IPS-NIHi7 (cell line): ENCODE results near the gene SRMS.
"Not testable (repeated sequence)": the region's sequence is repeated elsewhere in the genome, so short reads cannot be mapped to it uniquely, and the experiment has no call there.

Experiments used
- DNase-seq: peaks from one replicate; pipeline ENCODE4 v3.0.0; 2012; ENCODE audit warnings: mixed read lengths; ENCODE audit errors: extremely low spot score

The SRMS gene

GRCh38 chr20:63578224-63579016, 30.9 kb upstream of the SRMS start:
- DNase-seq, result no peak

DNA sequence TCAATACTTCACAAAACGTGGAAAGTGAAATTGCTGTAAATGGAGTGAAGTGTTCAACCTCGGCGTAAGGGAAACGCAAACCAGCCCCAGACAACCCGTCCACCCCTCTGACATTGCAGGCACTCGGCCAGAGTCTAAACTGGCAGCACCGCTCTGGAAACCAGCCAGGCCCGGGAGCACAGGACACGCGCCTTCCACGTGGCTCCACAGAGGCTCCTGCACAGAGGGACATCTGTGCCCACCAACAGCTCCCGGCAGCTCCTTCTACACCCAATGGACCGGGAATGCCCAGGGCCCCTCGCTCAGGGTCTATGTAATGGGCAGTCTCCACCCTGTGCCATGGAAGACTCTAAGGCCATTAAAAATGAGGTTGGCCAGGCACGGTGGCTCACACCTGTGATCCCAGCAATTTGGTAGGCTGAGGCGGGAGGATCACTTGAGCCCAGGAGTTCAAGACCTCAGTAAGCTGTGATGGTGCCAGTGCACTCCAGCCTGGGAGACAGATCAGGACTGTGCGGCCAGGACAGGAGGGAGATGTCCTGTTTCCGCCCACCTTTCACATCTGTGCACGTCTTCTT, 29.9 kb upstream of the SRMS start:
- no peak for DNase-seq

DNA sequence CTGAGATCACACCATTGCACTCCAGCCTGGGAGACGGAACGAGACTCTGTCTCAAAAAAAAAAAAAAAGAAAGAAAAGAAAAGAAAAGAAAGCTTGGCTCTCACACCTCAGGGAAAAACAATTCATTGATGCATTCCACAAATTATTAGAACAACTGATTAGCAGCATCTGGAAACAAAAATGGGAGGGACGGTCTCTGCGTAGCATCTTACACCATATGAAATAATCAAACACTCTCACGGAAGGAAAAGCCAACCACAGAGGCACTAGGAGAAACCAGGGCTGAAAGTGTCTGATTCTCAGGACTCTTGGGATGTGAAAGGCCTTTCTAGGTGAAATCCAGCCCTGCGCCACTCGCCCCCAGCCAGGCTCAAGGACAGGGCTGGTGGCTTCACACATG, 28.8 kb upstream of the SRMS start:
- no peak for DNase-seq

GRCh38 chr20:63574829-63575743, 27.5 kb upstream of the SRMS start:
- no peak for DNase-seq

- DNase-seq, result peak; percentile 87
Observed at GRCh38 chr20:63574156-63574828, 26.7 kb upstream of the SRMS start, which contains the start of gene HELZ2. TSS of gene HELZ2 (minus strand) at chr20:63574239. CDS start at chr20:63572385, 1,854 bp downstream.

DNA sequence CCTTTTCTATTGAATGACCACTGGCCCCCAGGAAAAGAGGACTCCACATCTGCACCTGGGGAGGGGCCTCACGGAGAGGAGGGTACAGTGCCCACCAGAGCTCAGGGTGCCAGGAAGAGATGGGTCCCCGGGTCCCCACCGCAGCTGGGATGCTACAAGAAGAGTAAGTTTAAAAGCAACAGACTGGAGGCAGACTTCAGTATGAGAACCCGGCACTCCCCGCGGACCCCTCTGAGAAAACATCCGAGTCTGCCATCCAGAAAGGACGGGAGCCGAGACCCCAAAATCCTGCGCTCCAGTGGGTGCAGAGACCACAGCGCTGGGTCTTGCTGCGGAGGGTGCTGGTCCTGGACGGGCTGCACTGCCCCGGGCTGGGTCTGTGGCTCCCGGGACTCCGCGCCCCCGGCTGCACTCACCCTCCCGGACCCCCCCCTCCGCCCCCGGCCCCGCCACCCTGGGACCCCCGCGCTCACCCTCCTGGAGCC, 26.1 kb upstream of the SRMS start:
- DNase-seq, result no peak

DNA sequence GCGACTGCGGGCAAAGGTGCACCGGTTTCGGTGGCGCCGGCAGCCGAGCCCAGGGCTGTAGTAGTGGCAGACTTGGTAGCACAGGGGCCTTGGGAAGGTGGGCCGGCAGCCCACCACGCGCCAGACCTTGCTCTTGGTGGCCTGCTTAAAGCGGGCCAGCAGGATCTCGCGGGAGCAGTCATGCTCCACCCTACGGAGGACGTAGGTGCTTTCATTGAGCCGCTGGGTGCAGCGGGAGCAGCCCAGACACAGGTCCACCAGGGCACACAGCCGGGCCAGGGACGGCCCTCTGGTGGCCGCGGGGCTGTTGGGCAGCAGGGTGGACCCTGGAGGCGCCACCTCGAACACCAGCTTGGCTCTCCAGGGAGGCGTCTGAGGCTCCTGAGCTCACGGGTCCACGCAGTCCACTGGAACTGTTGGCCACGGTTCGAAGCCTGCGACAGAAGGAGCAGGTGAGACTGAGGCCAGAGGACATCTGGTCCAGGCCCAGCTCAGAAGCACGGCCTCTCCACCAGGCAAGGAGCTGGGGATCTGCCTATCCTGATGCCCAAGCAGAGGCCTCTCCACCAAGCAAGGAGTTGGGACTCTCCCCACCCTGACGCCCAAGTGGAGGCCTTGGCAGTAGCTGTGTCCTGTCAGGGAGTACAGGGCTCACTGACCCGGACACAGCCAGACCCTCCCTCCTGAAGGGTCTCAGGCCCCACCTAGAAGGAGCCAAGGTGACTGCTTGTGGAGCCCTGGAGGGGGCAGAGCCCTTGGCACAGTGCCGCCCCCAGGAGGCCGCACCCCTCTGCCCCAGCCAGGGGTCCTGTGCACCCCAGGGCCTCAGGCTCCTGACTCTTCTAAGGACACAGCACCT, 25.5 kb upstream of the SRMS start:
- DNase-seq, result no peak

DNA sequence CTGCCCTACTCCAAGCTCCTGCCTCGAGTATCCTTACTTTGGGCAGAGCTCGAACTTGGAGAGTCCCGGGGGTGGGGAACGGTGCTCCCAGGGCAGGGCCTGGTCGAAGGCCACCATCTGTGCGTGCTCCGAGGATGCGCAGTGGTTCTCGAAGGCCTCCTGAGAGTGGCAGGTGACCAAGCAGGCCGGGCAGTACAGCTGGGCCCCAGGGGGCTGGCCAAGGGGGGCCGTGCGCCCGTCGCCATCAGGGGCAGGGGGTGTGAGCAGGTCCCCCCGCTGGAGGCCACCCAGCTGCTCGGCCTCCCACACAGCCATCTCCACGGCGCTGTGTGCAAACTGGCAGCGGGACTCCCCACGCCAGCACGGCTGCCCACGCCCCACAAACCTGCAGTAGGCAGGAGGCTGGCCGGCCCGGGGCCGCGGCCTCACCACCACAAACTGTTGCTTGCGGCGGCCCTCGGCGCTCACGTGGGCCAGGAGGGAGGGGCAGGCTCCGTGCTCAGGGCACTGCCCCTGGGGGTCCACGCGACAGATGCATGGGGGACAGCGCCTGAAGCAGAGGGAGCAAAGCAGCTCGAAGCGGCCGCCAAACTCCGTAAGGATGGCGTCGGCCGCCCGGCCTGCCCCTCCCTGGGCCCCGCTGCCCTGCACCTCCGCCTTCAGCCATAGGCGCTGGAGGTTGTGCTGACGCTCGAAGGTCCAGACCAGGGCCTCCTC, 24.7 kb upstream of the SRMS start:
- DNase-seq, result no peak

DNA sequence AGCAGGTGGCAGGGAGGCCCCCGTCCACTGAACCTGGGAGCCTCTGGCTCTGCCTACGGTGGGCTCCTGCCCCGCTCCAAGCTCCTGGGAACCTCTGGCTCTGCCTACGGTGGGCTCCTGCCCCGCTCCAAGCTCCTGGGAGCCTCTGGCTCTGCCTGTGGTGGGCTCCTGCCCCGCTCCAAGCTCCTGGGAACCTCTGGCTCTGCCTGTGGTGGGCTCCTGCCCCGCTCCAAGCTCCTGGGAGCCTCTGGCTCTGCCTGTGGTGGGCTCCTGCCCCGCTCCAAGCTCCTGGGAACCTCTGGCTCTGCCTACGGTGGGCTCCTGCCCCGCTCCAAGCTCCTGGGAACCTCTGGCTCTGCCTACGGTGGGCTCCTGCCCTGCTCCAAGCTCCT, 23.5 kb upstream of the SRMS start:
- DNase-seq, result not testable (repeated sequence)

- DNase-seq, result no peak
Observed at GRCh38 chr20:63570281-63571086, 22.9 kb upstream of the SRMS start.

DNA sequence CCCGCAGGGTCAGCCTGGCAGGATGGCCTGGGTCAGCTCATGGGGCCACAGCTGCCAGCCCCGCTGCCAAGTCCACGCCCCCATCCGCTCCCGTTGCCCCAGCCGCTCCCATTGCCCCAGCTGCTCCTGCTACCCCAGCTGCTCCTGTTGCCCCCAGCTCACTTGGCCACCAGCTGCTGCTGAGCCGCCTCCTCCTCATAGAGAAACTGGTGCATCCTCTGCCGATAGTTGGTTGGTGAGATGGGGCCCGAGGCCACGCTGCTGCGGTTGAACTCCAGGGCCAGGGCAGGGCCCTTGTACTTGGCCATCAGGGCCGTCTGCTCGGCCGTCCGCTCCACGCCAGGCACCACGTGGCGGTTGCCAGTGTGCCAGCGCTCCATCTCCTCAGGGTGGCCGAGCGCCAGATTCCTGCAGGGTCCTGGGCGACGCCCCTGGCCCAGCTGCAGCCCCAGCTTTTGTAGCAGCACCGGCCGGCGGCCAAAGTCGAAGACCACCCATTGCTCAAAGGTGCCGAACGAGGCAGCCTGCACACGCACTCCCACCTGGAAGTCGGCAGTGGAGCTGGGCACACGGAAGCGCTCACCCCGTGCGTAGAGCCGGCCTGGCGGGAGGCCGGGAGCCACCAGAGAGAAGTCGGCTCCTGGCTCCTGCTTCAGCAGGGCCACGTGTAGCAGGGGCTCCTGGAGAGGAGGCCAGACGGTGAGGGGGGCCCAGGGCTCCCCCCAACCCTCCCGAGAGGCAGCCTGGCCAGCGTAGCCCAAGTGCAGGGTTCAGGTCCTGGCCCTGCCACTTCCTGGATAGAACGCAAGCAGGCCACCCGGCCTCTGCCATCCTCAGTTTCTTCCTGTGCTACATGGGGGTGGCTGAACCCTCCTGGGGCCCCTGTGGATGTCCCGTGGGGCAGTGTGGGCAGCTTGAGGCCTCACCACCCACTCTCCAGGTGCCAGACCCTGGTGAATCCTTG, 21.7 kb upstream of the SRMS start:
- no peak for DNase-seq

DNA sequence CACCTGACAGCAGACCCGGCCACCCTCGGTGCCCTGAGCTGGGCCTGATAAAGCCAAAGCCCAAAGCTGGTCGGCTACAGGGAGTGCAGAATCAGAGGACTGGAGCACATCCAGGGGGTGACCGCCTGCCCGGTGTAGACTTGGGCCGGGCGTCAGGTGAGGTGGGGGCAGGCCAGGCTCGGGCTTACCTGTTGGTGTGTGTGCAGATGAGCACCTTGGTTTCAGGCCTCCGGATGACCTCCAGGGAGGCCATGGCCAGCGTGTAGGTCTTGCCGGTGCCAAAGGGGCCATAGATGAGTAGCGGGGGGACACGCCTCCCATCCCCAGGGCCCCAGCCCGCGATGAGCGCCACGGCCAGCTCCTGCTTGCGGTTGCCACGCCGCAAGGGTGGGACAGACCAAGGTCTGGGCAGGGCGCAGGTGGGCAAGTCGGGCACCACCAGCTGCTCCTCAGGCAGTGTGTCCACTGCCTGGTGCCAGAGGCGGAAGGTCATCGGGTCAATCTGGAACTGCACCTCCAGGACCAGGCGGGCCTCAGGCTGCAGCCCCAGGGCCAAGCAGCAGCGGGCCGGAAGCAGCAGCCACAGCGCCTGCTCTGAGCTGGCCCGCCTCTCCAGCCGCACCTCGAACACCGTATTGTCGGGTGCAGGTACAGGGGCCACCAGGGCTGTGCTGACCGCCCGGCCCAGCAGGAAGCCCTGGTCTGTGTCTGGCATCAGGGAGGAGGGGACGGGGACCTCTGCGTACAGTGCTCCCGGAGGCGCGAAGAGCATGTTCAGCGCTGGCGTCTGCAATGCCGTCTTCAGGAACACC, 20.8 kb upstream of the SRMS start:
- DNase-seq, result no peak

DNA sequence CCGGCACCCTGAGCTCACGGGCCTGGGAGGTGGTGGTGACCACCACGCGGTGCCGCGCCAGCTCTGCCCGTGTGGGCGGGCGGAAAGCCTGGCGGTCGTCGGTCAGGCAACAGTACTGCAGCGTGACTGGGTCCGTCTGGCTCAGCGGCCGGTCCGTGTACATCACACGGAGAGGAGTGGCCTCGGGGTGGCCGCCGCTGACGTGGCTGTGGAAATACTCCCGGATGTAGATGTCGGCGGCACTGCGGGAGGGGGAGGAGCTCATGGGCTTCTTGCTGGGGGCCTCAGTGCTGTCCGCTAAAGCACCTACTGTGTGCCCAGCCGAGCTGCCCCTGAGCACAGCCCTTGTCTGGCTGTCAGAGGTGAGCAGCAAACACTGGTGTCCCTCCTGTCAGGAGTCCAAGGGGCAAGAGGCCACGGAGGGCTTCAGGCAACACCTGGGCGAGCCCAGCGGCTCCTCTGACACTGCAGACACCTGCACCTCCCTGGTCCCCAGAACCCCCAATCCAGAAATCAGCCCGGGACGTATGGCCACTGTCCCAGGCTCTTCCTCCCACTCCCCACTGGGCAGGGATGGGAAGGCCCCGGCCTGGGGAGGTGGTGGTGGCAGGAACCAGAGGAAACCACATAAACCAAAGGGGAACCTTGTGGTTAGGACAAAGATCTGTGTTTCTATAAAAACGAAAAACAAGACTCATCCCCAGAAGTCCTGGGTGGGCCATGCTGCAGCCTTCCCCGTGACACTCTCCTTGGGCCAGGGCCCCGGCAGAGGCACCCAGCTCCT, 20.0 kb upstream of the SRMS start:
- DNase-seq, result no peak

DNA sequence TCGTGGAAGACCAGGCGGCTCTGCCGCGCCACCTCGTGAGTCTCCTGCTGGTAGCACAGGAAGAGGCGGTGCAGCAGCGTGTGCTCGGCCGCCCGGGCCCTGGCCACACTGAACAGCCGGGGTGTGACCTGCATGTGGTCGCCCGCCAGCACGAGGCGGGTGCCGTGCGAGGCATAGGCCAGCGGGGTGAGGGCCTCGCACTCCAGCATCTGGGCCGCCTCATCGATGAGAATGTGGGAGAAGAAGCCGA, 19.5 kb upstream of the SRMS start:
- DNase-seq, result no peak

- DNase-seq, result no peak
Observed at GRCh38 chr20:63566395-63567135, 19.0 kb upstream of the SRMS start.
